Transverse colon (tissue), 4 donors: ENCODE measurements around the gene MYADML2. TPM values are rescaled to one million over a fixed set of nuclear protein-coding genes. Genes with fewer than 3 reads are reported as not detected.

Source experiments
- DNase-seq: peaks from one replicate; pipeline ENCODE4 v3.0.0-alpha.2; 2019
- H3K27ac ChIP-seq, 4 donors: fragments of 200-600 bp; sonication (generic); 2 replicates each; pipeline ENCODE4 v1.5.1; 2016 to 2018; ENCODE audit warnings: inconsistent platforms in 4 of 4
- H3K27me3 ChIP-seq: fragments of 200-600 bp; sonication (generic); 2 replicates; pipeline ENCODE4 v1.5.1; 2017; ENCODE audit warnings: inconsistent platforms
- H3K36me3 ChIP-seq, 4 donors: fragments of 200-600 bp; sonication (generic); 2 replicates each; pipeline ENCODE4 v1.5.1; 2017 to 2019; ENCODE audit warnings: inconsistent platforms in 4 of 4
- H3K4me1 ChIP-seq, 4 donors: fragments of 200-600 bp; sonication (generic); 2 replicates each; pipeline ENCODE4 v1.5.1; 2017 to 2020; ENCODE audit warnings: inconsistent platforms in 4 of 4
- H3K4me3 ChIP-seq, 4 donors: fragments of 200-600 bp; sonication (generic); 1 replicate in 1 of 4; 2 replicates in 3 of 4; pipeline versions ENCODE4 v1.5.1 to v1.6.1; 2017 to 2019; ENCODE audit warnings: inconsistent platforms in 4 of 4
- H3K9me3 ChIP-seq, 2 donors: fragments of 200-600 bp; sonication (generic); 2 replicates each; pipeline ENCODE4 v1.5.1; 2017 to 2019; ENCODE audit warnings: inconsistent platforms in 2 of 2
- EP300 ChIP-seq: sonication (generic); formaldehyde crosslinking; IDR thresholded peaks from one replicate; pipeline ENCODE4 v1.6.1; 2017; ENCODE audit warnings: antibody characterized with exemption, low read depth
- POLR2A ChIP-seq: fragments of 450-650 bp; IDR thresholded peaks from one replicate; pipeline ENCODE4 v1.6.1; 2016; ENCODE audit warnings: antibody characterized with exemption, mild to moderate bottlenecking, moderate library complexity
- POLR2AphosphoS5 ChIP-seq, 3 donors: sonication (generic); formaldehyde crosslinking; IDR thresholded peaks; one replicate each; pipeline ENCODE4 v1.6.1; 2016; ENCODE audit warnings: antibody characterized with exemption in 3 of 3
- WGBS, 2 donors: methylation state at CpG; one replicate each; pipeline ENCODE4 v1.1.5; 2018; ENCODE audit warnings: low coverage in 1 of 2; 5-methylcytosine and 5-hydroxymethylcytosine counted together
- in situ Hi-C, 4 donors: fragments of 200-750 bp; cut with MboI; loops; one replicate each; pipeline versions ENCODE4 v1.15.0 to v1.15.1; 2017; ENCODE audit warnings: low sequenced_read_pairs in 3 of 4, low pct_ligation_motif_present in 1 of 4, low pct_unique_long_range_greater_than_20kb in 1 of 4
- intact Hi-C: fragments of 100-400 bp; cut with DNase I; formaldehyde crosslinking; loops from one replicate; pipeline ENCODE4 v1.15.1; 2023; ENCODE audit warnings: low total_unique reads
- total RNA-seq, 4 donors: library from RNA; depleted of rRNA; stranded (reverse); fragments of >200 nt; gene quantifications; one replicate each; pipeline ENCODE4 v1.1.0, GENCODE V29; 2016
- TF ChIP-seq, protein P1 (sequence below), 5 experiments: fragments of 200-600 bp in 3 of 5; fragments of 450-650 bp in 2 of 5; sonication (generic) in 3 of 5; IDR thresholded peaks; 1 replicate in 2 of 5; 2 replicates in 3 of 5; pipeline ENCODE4 v1.5.1; 2016 to 2017; ENCODE audit warnings: antibody characterized with exemption in 5 of 5, inconsistent platforms in 3 of 5, mild to moderate bottlenecking in 2 of 5, moderate library complexity in 1 of 5

The MYADML2 gene
- total RNA-seq, 4 donors from 2014 or later, result not detected

DNA sequence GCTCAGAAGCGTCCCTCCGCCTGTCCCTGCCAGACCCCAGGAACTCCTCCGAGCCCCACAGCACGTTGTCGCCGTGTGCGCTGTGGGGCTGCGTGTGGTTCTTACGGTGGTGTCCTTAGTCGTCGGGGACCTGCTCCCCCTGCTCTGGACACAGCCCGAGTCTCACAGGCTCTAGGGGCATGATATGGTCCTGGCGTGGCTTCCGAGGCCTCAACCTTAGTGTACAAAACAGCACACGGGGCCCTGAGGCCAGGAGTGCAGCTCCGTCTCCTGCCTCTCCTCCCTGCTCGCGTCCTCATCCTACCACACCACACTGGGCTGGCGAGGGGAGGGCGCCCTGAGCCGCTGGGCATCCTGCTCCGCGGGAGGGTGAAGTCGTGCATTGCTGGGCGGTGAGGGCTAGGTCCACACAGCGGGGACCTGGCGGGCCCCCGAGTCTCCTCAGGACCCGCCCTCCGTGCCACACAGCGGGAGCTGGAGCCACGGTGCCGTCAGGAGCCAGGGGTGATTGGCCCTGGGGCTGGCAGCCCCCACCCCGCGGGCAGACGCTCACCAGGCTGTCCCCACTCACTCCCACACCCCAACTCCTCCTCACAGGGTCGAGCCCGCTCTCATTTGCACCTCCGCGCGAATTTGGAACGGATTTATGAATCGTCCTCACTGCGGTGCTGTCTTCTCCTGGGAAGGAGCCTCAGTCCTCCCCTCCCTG lies 18.3 kb downstream of the MYADML2 start:
- H3K27ac ChIP-seq, result peak overlapping the region in 1 of 4 donors; percentile 99
- intact Hi-C loops (no loop called here), in situ Hi-C loops (no loop called here)
- H3K27me3 ChIP-seq, result peaks cover 17% of the 10 kb centered on the region
- H3K4me3 ChIP-seq, result peak overlapping the region; percentile 14 to 99 (median 72)
- peaks cover 27 to 50% (median 42%) of the 10 kb centered on the region in 4 donors for H3K4me1 ChIP-seq
- DNase-seq, result no peak
- 24% methylated on average over 44 of the region's 44 CpGs; no CpG with 5 or more reads in 1 of the 2 donors for WGBS, 2 donors
- no peaks in the 10 kb centered on the region for H3K36me3 ChIP-seq
- TF ChIP-seq, protein P1, sequence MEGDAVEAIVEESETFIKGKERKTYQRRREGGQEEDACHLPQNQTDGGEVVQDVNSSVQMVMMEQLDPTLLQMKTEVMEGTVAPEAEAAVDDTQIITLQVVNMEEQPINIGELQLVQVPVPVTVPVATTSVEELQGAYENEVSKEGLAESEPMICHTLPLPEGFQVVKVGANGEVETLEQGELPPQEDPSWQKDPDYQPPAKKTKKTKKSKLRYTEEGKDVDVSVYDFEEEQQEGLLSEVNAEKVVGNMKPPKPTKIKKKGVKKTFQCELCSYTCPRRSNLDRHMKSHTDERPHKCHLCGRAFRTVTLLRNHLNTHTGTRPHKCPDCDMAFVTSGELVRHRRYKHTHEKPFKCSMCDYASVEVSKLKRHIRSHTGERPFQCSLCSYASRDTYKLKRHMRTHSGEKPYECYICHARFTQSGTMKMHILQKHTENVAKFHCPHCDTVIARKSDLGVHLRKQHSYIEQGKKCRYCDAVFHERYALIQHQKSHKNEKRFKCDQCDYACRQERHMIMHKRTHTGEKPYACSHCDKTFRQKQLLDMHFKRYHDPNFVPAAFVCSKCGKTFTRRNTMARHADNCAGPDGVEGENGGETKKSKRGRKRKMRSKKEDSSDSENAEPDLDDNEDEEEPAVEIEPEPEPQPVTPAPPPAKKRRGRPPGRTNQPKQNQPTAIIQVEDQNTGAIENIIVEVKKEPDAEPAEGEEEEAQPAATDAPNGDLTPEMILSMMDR (IDR thresholded peaks at IDR 0.05), result no peak
- TF ChIP-seq POLR2A, result no peak
- no peak for TF ChIP-seq POLR2AphosphoS5 (IDR thresholded peaks at IDR 0.05)
- no peak for TF ChIP-seq EP300
- H3K9me3 ChIP-seq, result no peaks in the 10 kb centered on the region

DNA sequence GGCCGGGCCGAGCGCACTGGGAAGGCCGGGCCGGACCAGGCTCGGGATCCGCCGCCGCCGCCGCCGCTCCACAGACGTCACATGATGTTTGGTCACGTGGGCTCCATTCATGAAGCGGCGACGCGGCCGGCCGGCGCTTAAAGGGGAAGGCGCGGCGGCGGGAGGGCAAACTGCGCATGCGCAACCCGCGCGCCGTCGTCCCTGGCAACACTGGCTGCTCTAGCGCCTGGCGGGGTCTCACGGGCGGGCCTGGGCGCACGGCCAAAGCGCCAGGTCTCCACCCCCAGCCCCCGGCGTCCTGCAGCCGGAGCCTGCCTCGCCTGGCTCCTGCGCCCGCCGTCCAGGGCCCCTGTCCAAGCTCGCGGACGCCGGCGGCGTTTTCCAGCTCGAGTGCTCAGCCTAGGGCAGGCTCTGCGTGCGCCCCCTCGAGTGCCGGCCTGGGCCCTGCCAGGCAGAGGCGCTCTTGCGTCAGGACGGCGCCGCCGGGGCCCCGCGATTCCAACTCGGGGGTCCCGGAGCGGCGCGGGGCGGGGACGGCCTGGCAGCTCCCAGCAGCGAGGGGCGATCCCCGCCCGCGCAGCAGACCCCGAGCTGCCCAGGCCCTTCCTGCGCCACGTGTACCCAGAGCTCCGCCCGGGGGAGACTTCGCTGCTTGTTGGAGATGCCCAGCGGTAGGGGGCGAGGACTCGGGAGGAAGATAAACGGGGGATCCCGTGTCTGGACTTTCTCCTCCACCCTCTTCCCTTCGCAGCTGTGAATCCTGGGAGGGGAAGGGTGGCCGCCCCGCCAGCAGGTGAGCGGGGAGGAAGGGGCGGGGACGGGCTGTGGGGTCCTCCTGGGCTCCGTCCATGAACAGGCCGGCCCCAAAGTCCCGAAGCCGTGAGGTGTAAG lies 19.1 kb downstream of the MYADML2 start, which contains the start of gene MAFG:
Gene MAFG (minus strand): TSS at position 83 of the 891 bp plus-strand sequence. CDS start 4,550 bp downstream, outside the sequence.
- Histone ChIP-seq H3K27ac (peak within 1 kb of the TSS; percentile 97 to 99 (median 97)), H3K4me1 (peaks cover 29 to 58% (median 50%) of the 10 kb centered on the region in 4 donors), H3K27me3 (peaks cover 17% of the 10 kb centered on the region), H3K9me3 (no peaks in the 10 kb centered on the region), H3K4me3 (peak within 1 kb of the TSS; percentile 71 to 99 (median 82)), H3K36me3 (no peaks in the 10 kb centered on the region)
- peak; percentile 91 for DNase-seq
- WGBS, 2 donors, result 1% methylated on average over 77 of the region's 98 CpGs; no CpG with 5 or more reads in 1 of the 2 donors
- in situ Hi-C loops (no loop called here), intact Hi-C loops (no loop called here)
- TF ChIP-seq POLR2A, result no peak
- TF ChIP-seq, protein P1 (IDR thresholded peaks at IDR 0.05), result peak in 2 of 5 experiments; percentile 12 to 16
- peak; percentile 79 to 83 (median 81) for TF ChIP-seq POLR2AphosphoS5 (IDR thresholded peaks at IDR 0.05)
- TF ChIP-seq EP300, result no peak

DNA sequence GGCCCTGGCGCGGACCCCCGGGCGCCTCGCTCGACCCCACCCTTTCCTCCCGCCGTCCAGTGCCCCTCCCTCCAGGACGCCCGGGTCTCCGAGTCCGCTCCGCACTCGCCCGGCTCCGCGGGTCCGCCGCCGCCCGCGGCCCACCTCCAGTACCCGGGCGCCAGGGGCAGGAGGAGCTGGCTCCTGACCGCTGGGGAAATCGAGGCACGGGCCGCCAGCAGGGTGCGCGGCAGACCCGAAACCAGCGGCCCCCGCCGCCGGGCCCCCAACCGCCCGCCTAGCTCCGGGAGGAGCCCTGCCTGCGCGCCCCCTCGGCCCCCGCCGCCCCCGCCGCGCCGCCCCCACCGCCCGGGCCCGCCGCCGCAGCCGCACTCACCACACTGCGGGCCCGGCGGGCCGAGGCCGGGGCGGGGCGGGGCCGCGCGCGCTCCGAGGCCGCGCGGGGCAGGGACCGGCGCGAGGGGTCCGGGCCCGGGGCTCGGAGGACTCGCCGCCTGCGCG lies 19.8 kb downstream of the MYADML2 start:
- Histone ChIP-seq H3K27ac (peak overlapping the region; percentile 97 to 99 (median 97)), H3K9me3 (no peaks in the 10 kb centered on the region), H3K27me3 (peaks cover 17% of the 10 kb centered on the region), H3K4me1 (peaks cover 34 to 64% (median 57%) of the 10 kb centered on the region in 4 donors), H3K36me3 (peaks cover 0 to 6% (median under 1%) of the 10 kb centered on the region in 4 donors), H3K4me3 (peak overlapping the region; percentile 71 to 99 (median 82))
- TF ChIP-seq, protein P1 (IDR thresholded peaks at IDR 0.05), result no peak
- TF ChIP-seq POLR2A, result no peak
- no peak for TF ChIP-seq POLR2AphosphoS5 (IDR thresholded peaks at IDR 0.05)
- TF ChIP-seq EP300, result no peak
- intact Hi-C loops, result no loop called here
- WGBS, 2 donors, result 0% methylated on average over 8 of the region's 78 CpGs; no CpG with 5 or more reads in 1 of the 2 donors
- in situ Hi-C loops, result no loop called here
- no peak for DNase-seq
